Hepatocyte (in vitro differentiated cells): ENCODE results near the gene CD79A.

ENCODE experiments used
- EZH2 ChIP-seq: fragments of 200-600 bp; sonication (generic); IDR thresholded peaks from 2 replicates; pipeline ENCODE4 v1.6.1; 2016; ENCODE audit warnings: antibody characterized with exemption, mild to moderate bottlenecking, borderline replicate concordance
- EZH2phosphoT487 ChIP-seq: fragments of 200-600 bp; sonication (generic); IDR thresholded peaks from one replicate; pipeline ENCODE4 v1.6.1; 2018; ENCODE audit warnings: antibody characterized with exemption, mild to moderate bottlenecking, low read depth, moderate library complexity; ENCODE audit not compliant: unreplicated experiment, severe bottlenecking
- TF ChIP-seq, protein P1 (sequence below): fragments of 200-600 bp; sonication (generic); IDR thresholded peaks from 2 replicates; pipeline ENCODE4 v1.5.1; 2016; ENCODE audit warnings: antibody characterized with exemption, mild to moderate bottlenecking; ENCODE audit not compliant: poor library complexity

DNA sequence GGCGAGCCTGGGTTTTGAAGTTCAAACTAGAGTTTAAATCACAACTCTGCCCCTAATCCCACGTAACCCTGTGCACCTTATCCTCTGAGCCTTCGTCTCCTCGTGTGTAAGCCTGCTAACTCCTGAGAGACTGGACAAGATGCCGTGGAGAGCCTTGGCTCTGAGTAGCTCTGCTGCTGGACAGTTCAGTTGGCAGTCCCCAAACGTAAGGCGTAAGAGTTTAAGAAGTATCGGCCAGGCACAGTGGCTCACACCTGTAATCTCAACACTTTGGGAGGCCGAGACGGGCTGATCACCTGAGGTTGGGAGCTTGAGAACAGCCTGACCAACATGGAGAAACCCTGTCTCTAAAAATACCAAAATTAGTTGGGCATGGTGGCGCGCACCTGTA, 4.7 kb upstream of the CD79A start:
- TF ChIP-seq, protein P1, sequence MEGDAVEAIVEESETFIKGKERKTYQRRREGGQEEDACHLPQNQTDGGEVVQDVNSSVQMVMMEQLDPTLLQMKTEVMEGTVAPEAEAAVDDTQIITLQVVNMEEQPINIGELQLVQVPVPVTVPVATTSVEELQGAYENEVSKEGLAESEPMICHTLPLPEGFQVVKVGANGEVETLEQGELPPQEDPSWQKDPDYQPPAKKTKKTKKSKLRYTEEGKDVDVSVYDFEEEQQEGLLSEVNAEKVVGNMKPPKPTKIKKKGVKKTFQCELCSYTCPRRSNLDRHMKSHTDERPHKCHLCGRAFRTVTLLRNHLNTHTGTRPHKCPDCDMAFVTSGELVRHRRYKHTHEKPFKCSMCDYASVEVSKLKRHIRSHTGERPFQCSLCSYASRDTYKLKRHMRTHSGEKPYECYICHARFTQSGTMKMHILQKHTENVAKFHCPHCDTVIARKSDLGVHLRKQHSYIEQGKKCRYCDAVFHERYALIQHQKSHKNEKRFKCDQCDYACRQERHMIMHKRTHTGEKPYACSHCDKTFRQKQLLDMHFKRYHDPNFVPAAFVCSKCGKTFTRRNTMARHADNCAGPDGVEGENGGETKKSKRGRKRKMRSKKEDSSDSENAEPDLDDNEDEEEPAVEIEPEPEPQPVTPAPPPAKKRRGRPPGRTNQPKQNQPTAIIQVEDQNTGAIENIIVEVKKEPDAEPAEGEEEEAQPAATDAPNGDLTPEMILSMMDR = no peak
- no peak for TF ChIP-seq EZH2
- TF ChIP-seq EZH2phosphoT487 = no peak
